Smooth muscle cell (in vitro differentiated cells): Measurements from ENCODE around the gene DPYD. TPM values are rescaled to one million over a fixed set of nuclear protein-coding genes. Genes with fewer than 3 reads are reported as not detected.

Experiments
- DNase-seq: peaks from one replicate; lab custom pipeline; 2025; ENCODE audit not compliant: unreplicated experiment; lab: John Stamatoyannopoulos, UW
- H2AFZ ChIP-seq: fragments of 200-600 bp; sonication (generic); 2 replicates; pipeline ENCODE4 v1.6.0; 2016; ENCODE audit warnings: antibody characterized with exemption, low read depth, mild to moderate bottlenecking
- H3F3A ChIP-seq: fragments of 200-600 bp; sonication (generic); 2 replicates; pipeline ENCODE4 v1.6.0; 2017; ENCODE audit warnings: antibody characterized with exemption, low read depth
- H3K27ac ChIP-seq: fragments of 200-600 bp; sonication (generic); 2 replicates; pipeline ENCODE4 v1.5.1; 2016; ENCODE audit warnings: low read depth, mild to moderate bottlenecking
- H3K27me3 ChIP-seq: fragments of 200-600 bp; sonication (generic); 2 replicates; pipeline ENCODE4 v1.6.1; 2016; ENCODE audit warnings: low read depth, mild to moderate bottlenecking
- H3K36me3 ChIP-seq: fragments of 200-600 bp; sonication (generic); 2 replicates; pipeline ENCODE4 v1.5.1; 2016; ENCODE audit warnings: low read depth
- H3K4me1 ChIP-seq: fragments of 200-600 bp; sonication (generic); 2 replicates; pipeline ENCODE4 v1.5.1; 2016; ENCODE audit warnings: low read depth
- H3K4me2 ChIP-seq: fragments of 200-600 bp; sonication (generic); 2 replicates; pipeline ENCODE4 v1.6.0; 2016; ENCODE audit warnings: mild to moderate bottlenecking
- H3K4me3 ChIP-seq: fragments of 200-600 bp; sonication (generic); 2 replicates; pipeline ENCODE4 v1.5.1; 2016; ENCODE audit warnings: mild to moderate bottlenecking
- H3K79me2 ChIP-seq: fragments of 200-600 bp; sonication (generic); 2 replicates; pipeline ENCODE4 v1.6.0; 2016; ENCODE audit warnings: low read depth, mild to moderate bottlenecking
- H3K9ac ChIP-seq: fragments of 200-600 bp; sonication (generic); 2 replicates; pipeline ENCODE4 v1.6.0; 2016; ENCODE audit warnings: low read depth
- H3K9me3 ChIP-seq: fragments of 200-600 bp; sonication (generic); replicated peaks from 2 replicates; pipeline ENCODE4 v1.5.1; 2016; ENCODE audit warnings: low read depth
- H4K20me1 ChIP-seq: fragments of 200-600 bp; sonication (generic); 2 replicates; pipeline ENCODE4 v1.6.0; 2016; ENCODE audit warnings: low read depth
- WGBS: methylation state at CpG from one replicate; pipeline ENCODE4 v1.1.7; 2016; ENCODE audit warnings: low lambda C conversion rate; 5-methylcytosine and 5-hydroxymethylcytosine counted together
- polyA plus RNA-seq: library from polyadenylated mRNA; unstranded; fragments of >200 nt; fragmentation: Nextera tagmentation; extraction: Ambion mirVana; gene quantifications from 2 replicates; pipeline ENCODE4 v1.2.1, GENCODE V29; 2016
- total RNA-seq: library from RNA; depleted of rRNA; stranded (reverse); fragments of >200 nt; gene quantifications from 2 replicates; pipeline ENCODE4 v1.2.3, GENCODE V29; 2014
- TF ChIP-seq, protein P1 (sequence below): fragments of 200-600 bp; sonication (generic); IDR thresholded peaks from 2 replicates; pipeline ENCODE4 v1.5.1; 2017; ENCODE audit warnings: borderline replicate concordance, mild to moderate bottlenecking, antibody characterized with exemption; ENCODE audit not compliant: insufficient read depth, poor library complexity, severe bottlenecking

DPYD gene
- total and polyA plus RNA-seq, 2 experiments from 2014 or later, result 1.8 to 2.0 TPM

DNA sequence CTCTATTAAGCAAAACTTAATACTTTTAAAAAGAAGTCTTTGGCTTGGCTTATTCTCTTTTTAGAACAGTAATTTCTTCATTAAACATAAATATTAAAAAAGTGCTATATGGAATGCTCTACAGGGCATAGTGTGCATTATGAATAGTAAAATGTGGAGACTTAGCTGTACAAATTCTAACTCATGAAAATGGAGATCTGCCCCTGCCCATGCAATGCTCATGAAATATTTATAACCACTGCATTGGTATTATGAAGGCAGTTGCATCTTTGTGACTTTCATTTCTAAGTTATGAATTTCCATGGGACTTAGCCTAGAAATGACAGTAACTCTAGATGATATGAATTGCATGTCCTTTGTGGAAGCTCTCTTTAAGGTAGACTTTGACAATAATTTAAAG is 613.3 kb downstream of the DPYD start:
- Histone ChIP-seq H3K4me1 (no peaks in the 10 kb centered on the region), H3K4me3 (no peak overlapping the region), H3K36me3 (no peaks in the 10 kb centered on the region), H3K9me3 (no peaks in the 10 kb centered on the region), H3K27ac (no peak overlapping the region), H3K4me2 (no peak overlapping the region), H4K20me1 (no peaks in the 10 kb centered on the region), H2AFZ (no peak overlapping the region), H3K27me3 (peaks cover 5% of the 10 kb centered on the region), H3K9ac (no peak overlapping the region), H3F3A (no peaks in the 10 kb centered on the region), H3K79me2 (no peaks in the 10 kb centered on the region)
- DNase-seq, result no peak
- TF ChIP-seq, protein P1, sequence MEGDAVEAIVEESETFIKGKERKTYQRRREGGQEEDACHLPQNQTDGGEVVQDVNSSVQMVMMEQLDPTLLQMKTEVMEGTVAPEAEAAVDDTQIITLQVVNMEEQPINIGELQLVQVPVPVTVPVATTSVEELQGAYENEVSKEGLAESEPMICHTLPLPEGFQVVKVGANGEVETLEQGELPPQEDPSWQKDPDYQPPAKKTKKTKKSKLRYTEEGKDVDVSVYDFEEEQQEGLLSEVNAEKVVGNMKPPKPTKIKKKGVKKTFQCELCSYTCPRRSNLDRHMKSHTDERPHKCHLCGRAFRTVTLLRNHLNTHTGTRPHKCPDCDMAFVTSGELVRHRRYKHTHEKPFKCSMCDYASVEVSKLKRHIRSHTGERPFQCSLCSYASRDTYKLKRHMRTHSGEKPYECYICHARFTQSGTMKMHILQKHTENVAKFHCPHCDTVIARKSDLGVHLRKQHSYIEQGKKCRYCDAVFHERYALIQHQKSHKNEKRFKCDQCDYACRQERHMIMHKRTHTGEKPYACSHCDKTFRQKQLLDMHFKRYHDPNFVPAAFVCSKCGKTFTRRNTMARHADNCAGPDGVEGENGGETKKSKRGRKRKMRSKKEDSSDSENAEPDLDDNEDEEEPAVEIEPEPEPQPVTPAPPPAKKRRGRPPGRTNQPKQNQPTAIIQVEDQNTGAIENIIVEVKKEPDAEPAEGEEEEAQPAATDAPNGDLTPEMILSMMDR, result no peak

GRCh38 chr1:97307151-97307550 is 613.7 kb downstream of the DPYD start:
- H3K4me2 ChIP-seq, result no peak overlapping the region
- H3K27me3 ChIP-seq, result peaks cover 8% of the 10 kb centered on the region
- H3K9ac ChIP-seq, result no peak overlapping the region
- no peak for DNase-seq
- H3K79me2 ChIP-seq, result no peaks in the 10 kb centered on the region
- H3K36me3 ChIP-seq, result no peaks in the 10 kb centered on the region
- H3F3A ChIP-seq, result no peaks in the 10 kb centered on the region
- H3K27ac ChIP-seq, result no peak overlapping the region
- H3K4me1 ChIP-seq, result no peaks in the 10 kb centered on the region
- H2AFZ ChIP-seq, result no peak overlapping the region
- no peak overlapping the region for H3K4me3 ChIP-seq
- TF ChIP-seq, protein P1, result no peak
- WGBS, result 87% methylated on average over 2 of the region's 2 CpGs
- H3K9me3 ChIP-seq, result no peaks in the 10 kb centered on the region
- H4K20me1 ChIP-seq, result no peaks in the 10 kb centered on the region

DNA sequence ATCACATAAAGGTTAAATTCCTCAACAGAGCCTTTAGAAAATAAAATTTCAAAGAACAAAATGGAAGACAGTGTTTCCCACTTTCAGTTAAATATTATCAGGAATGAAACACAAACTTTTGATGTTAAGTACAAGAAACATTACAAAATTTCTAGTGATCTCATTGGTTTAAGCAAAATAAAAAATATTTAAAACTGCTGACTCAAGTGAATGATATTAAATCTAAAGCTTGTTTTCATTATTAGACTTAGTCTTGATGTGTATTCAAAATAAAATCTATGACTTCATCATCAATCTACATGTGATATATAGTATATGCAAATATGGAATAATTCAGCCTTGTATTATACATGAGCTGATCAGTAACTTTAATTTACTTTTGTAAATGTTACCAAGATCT is 614.3 kb downstream of the DPYD start:
- Histone ChIP-seq H3K79me2 (no peaks in the 10 kb centered on the region), H2AFZ (no peak overlapping the region), H3K4me1 (no peaks in the 10 kb centered on the region), H3K4me2 (no peak overlapping the region), H3K9ac (no peak overlapping the region), H3K27me3 (peaks cover 8% of the 10 kb centered on the region), H3K9me3 (no peaks in the 10 kb centered on the region), H3K4me3 (no peak overlapping the region), H3K36me3 (no peaks in the 10 kb centered on the region), H4K20me1 (no peaks in the 10 kb centered on the region), H3F3A (no peaks in the 10 kb centered on the region), H3K27ac (no peak overlapping the region)
- TF ChIP-seq, protein P1, result no peak
- no peak for DNase-seq

DNA sequence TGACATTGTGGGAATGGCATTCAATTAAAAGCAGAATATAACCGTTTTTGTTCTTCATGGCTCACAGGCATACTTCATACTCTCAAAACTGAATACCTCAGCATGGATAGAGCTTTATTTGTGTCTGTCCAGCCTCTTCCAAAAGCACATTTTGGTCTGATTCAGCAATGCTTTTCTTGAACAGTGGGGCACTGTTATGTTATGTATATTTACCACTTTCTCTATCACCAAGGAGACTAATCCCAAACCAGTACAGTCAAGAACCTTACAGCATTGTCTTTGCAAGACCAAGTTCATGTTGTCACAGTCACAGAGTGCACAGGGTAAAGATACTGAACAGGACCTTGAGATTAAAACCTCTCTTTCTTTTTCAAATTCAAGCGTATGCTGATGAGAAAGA is 616.5 kb downstream of the DPYD start:
- no peaks in the 10 kb centered on the region for H4K20me1 ChIP-seq
- no peak overlapping the region for H3K27ac ChIP-seq
- no peaks in the 10 kb centered on the region for H3K4me1 ChIP-seq
- no peaks in the 10 kb centered on the region for H3K9me3 ChIP-seq
- TF ChIP-seq, protein P1, result no peak
- no peaks in the 10 kb centered on the region for H3K36me3 ChIP-seq
- H3K79me2 ChIP-seq, result no peaks in the 10 kb centered on the region
- H3F3A ChIP-seq, result no peaks in the 10 kb centered on the region
- no peak overlapping the region for H3K4me2 ChIP-seq
- H3K9ac ChIP-seq, result no peak overlapping the region
- H3K4me3 ChIP-seq, result no peak overlapping the region
- H3K27me3 ChIP-seq, result peaks cover 8% of the 10 kb centered on the region
- no peak overlapping the region for H2AFZ ChIP-seq
- 79% methylated on average over 2 of the region's 2 CpGs for WGBS
- DNase-seq, result no peak
